Omental fat pad (tissue), 4 donors: ENCODE measurements around the gene LLGL1. TPM values are rescaled to one million over a fixed set of nuclear protein-coding genes. Genes with fewer than 3 reads are reported as not detected.

Source experiments
- ATAC-seq: fragments of 150-250 bp; one replicate; pipeline ENCODE4 v1.9.1; 2016; ENCODE audit warnings: mild to moderate bottlenecking, moderate library complexity; ENCODE audit not compliant: low FRiP score
- DNase-seq: peaks from one replicate; pipeline ENCODE4 v3.0.0-alpha.2; 2019; ENCODE audit warnings: low spot score
- total RNA-seq, 4 donors: library from RNA; depleted of rRNA; stranded (reverse); fragments of >200 nt; gene quantifications; one replicate each; pipeline ENCODE4 v1.1.0, GENCODE V29; 2016
- TF ChIP-seq, protein P1 (sequence below), 3 donors: fragments of 450-650 bp; IDR thresholded peaks; one replicate each; pipeline ENCODE4 v1.5.1; 2016 to 2017; ENCODE audit warnings: antibody characterized with exemption in 3 of 3, mild to moderate bottlenecking in 3 of 3, moderate library complexity in 2 of 3

The LLGL1 gene
- total RNA-seq, 4 donors from 2014 or later: 10.2 to 24.0 (median 13.2) TPM

DNA sequence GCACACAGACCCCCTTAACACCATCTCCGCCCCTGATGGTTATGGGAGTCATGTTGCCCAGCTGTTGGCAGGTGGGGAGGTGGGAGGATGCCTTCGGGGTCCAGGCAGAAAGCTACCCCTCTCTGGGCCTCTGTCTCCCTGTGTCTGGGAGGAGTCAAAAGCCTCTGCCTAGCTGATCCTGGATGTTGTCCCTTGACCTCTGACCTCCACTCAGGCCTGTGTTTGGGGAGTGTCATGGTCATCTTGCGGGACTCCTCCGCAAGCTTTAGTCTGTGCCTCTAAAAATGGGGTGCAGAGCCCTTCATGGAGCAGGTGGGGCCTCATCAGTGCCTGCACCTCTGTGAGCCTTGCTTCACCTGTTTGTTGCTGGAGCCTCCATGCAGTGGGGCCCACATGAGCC is 3.8 kb downstream of the LLGL1 start:
- TF ChIP-seq, protein P1, sequence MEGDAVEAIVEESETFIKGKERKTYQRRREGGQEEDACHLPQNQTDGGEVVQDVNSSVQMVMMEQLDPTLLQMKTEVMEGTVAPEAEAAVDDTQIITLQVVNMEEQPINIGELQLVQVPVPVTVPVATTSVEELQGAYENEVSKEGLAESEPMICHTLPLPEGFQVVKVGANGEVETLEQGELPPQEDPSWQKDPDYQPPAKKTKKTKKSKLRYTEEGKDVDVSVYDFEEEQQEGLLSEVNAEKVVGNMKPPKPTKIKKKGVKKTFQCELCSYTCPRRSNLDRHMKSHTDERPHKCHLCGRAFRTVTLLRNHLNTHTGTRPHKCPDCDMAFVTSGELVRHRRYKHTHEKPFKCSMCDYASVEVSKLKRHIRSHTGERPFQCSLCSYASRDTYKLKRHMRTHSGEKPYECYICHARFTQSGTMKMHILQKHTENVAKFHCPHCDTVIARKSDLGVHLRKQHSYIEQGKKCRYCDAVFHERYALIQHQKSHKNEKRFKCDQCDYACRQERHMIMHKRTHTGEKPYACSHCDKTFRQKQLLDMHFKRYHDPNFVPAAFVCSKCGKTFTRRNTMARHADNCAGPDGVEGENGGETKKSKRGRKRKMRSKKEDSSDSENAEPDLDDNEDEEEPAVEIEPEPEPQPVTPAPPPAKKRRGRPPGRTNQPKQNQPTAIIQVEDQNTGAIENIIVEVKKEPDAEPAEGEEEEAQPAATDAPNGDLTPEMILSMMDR (IDR thresholded peaks at IDR 0.05): no peak
- DNase-seq: no peak
- no peak for ATAC-seq

DNA sequence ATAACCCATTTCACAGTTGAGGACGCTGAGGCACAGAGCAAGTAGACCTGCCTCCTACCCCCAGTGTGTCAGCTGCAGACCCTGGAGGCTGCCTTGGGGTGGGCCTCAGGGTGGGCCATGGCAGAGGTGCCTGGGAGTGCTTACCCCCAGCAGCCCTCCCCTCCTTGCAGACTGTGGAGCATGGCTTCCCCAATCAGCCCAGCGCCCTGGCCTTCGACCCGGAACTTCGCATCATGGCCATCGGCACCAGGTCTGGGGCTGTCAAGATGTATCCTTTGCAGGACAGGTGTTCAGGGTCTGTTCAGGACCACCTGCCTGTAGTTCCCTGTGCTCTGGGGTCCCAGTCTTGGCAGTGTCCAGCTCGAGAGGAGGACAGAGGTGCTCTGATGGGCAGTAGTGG is 4.3 kb downstream of the LLGL1 start:
- ATAC-seq (no peak), DNase-seq (no peak)
- TF ChIP-seq, protein P1 (IDR thresholded peaks at IDR 0.05): no peak

DNA sequence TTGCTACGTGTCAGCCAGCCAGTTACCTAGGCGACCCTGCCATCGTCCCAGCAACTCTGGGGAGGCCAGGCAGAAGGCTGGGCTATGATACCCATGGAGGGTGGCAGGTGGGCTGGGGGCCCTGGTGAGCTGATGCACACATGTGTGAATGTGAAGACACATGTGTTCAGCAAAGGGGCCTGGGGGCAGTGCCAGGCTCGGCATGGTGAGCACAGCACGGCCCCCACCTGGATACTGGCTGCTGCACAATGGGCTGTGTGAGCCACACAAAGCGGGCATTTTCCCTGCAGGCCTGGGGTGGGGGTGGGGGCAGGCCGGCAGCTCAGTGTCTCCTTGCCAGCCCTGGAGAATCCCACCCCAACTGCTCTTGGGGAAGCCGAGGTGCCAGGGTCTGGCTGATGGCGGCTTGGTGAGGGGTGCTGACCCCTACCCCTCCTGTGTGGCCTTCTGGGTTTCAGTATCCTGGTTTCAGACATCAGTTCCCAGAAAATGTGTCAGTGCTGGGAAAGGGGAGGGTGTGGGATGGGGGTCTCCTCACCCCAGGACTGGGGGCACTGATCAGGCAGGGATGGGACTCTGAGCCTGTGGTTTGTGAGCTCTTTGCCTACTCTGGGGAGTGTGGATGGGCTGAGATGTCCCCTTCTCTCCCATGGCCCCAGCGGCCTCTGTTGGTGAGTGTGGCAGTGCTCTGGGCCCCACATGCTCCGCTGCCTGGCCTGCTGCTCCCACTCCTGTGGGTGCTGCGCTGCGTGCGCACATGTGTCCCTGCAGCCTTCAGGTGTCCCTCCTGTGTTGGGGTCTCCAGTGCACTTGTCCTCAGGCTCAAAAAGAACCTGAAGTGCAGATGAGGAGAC is 5.1 kb downstream of the LLGL1 start:
- DNase-seq: no peak
- TF ChIP-seq, protein P1 (IDR thresholded peaks at IDR 0.05): no peak
- no peak for ATAC-seq

DNA sequence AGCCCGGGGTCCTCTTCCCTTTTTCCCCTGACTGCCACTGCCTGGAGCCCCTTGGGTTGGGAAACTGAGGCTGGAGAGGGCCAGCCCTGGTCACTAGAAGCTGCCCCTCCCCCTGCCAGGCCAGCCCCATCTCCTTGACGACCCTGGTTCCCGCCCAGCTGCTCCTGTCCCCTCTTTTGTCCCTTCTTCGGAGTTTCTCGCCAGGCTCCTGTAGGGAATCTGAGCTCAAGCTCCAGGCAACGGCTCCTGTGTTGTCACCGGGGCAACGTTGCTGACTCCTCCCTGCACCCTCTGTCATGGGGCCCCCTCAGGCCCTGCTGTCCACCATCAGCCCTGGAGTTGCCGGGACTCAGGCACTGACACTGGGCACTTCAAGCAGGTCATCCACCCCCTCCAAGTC is 5.7 kb downstream of the LLGL1 start:
- ATAC-seq: no peak

DNA sequence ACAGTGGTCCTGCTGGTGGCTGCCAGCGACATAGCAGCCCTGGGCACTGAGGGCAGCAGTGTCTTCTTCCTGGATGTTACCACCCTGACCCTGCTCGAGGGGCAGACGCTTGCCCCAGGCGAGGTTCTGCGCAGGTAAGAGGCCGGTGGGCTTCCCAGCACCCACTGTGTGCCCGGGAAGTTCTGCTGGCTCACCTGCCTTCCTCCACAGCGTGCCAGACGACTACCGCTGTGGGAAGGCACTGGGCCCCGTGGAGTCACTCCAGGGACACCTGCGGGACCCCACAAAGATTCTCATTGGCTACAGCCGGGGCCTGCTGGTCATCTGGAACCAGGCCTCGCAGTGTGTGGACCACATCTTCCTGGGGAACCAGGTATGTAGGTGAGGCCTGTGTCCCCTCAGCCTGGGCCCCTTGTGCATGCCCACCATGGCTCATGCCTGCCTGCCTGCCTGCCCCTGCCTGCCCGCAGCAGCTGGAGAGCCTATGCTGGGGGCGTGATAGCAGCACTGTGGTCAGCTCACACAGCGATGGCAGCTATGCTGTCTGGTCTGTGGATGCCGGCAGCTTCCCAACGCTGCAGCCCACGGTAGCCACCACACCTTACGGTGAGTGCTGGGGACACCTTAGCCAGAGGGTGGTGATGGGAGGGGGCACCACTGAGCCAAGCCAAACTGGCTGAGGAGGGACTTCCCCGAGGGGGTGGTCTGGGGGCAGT is 8.5 kb downstream of the LLGL1 start:
- ATAC-seq (no peak), DNase-seq (no peak)
- TF ChIP-seq, protein P1 (IDR thresholded peaks at IDR 0.05): no peak

More for the DNA sequence above, 5.7 kb downstream of the LLGL1 start:
- DNase-seq: no peak
- TF ChIP-seq, protein P1 (IDR thresholded peaks at IDR 0.05): no peak

DNA sequence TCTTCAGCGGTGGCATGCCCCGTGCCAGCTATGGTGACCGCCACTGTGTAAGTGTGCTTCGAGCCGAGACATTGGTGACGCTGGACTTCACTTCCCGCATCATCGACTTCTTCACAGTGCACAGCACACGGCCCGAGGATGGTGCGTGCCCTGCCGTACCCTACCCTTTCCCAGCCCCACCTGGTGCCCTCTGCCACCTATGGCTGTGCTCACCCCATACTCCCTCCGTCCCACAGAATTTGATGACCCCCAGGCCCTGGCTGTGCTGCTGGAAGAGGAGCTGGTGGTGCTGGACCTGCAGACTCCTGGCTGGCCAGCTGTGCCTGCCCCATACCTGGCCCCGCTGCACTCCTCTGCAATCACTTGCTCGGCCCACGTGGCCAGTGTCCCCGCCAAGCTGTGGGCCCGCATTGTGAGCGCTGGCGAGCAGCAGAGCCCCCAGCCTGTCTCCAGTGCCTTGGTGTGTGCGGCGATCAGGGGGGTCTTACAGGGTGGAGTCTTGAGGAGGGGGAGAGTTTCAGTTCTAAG is 9.5 kb downstream of the LLGL1 start:
- ATAC-seq (no peak), DNase-seq (no peak)
- TF ChIP-seq, protein P1 (IDR thresholded peaks at IDR 0.05): no peak
